GM12878 (cell line): ENCODE results near the gene TCF7L1.

Source experiments
- EZH2 ChIP-seq: IDR thresholded peaks from 2 replicates; pipeline ENCODE4 v1.6.1; 2012; ENCODE audit warnings: low read depth, mild to moderate bottlenecking, control low read depth, inconsistent platforms, low read length, borderline replicate concordance; ENCODE audit not compliant: control insufficient read depth
- FOS ChIP-seq: IDR thresholded peaks from 3 replicates; pipeline ENCODE4 v1.6.1; 2011; ENCODE audit warnings: borderline replicate concordance; ENCODE audit not compliant: insufficient read length; ENCODE audit errors: extremely low read depth

DNA sequence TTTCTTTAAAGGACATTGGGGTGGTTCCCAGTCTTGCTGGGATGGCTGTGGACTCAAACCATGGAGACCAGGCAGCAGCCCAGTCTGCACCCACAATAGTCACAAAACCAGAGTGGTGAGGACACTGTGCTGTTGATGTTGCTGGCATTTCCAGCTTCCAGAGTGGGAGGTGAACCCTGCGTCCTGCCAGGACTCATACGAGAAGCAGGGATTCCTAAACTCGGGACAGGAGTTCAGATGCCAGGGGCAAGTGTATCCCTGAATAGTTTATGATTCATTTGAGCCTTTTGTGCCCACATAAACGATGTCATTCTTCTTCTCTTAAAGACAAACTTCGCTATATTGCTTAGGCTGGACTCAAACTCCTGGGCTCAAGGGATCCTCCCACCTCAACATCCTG lies 62.8 kb downstream of the TCF7L1 start:
- TF ChIP-seq FOS (no peak), EZH2 (no peak)
